Neural cell (in vitro differentiated cells): ENCODE data around the gene RNF32.

ENCODE experiments used
- EP300 ChIP-seq: fragments of 450-650 bp; conservative IDR thresholded peaks from 2 replicates; pipeline ENCODE4 v1.6.1; 2014; ENCODE audit warnings: antibody characterized with exemption, mild to moderate bottlenecking, moderate library complexity; ENCODE audit not compliant: poor library complexity, severe bottlenecking
- EZH2 ChIP-seq: fragments of 200-600, 300-800 bp; shearing (Covaris generic), sonication (generic); IDR thresholded peaks from 2 replicates; pipeline ENCODE4 v1.6.1; 2014; ENCODE audit warnings: antibody characterized with exemption, low read length, borderline replicate concordance, mild to moderate bottlenecking; ENCODE audit not compliant: insufficient read depth, poor library complexity, severe bottlenecking
- POLR2AphosphoS5 ChIP-seq: IDR thresholded peaks from 2 replicates; pipeline ENCODE4 v1.6.1; 2012
- RAD21 ChIP-seq: fragments of 450-650 bp; conservative IDR thresholded peaks from 2 replicates; pipeline ENCODE4 v1.6.1; 2014; ENCODE audit warnings: antibody characterized with exemption, mild to moderate bottlenecking, moderate library complexity
- SMC3 ChIP-seq: fragments of 450-650 bp; conservative IDR thresholded peaks from 2 replicates; pipeline ENCODE4 v1.6.1; 2014; ENCODE audit warnings: antibody characterized with exemption, mild to moderate bottlenecking, moderate library complexity; ENCODE audit not compliant: poor library complexity
- TAF1 ChIP-seq: IDR thresholded peaks from 2 replicates; pipeline ENCODE4 v1.6.1; 2012; ENCODE audit warnings: low read depth
- TF ChIP-seq, protein P1 (sequence below): fragments of 450-650 bp; IDR thresholded peaks from 2 replicates; pipeline ENCODE4 v1.5.1; 2014; ENCODE audit warnings: antibody characterized with exemption, mild to moderate bottlenecking, moderate library complexity; ENCODE audit not compliant: poor library complexity, severe bottlenecking
- TF ChIP-seq, protein P2 (sequence below): IDR thresholded peaks from 2 replicates; pipeline ENCODE4 v1.6.1; 2012; ENCODE audit warnings: borderline replicate concordance

DNA sequence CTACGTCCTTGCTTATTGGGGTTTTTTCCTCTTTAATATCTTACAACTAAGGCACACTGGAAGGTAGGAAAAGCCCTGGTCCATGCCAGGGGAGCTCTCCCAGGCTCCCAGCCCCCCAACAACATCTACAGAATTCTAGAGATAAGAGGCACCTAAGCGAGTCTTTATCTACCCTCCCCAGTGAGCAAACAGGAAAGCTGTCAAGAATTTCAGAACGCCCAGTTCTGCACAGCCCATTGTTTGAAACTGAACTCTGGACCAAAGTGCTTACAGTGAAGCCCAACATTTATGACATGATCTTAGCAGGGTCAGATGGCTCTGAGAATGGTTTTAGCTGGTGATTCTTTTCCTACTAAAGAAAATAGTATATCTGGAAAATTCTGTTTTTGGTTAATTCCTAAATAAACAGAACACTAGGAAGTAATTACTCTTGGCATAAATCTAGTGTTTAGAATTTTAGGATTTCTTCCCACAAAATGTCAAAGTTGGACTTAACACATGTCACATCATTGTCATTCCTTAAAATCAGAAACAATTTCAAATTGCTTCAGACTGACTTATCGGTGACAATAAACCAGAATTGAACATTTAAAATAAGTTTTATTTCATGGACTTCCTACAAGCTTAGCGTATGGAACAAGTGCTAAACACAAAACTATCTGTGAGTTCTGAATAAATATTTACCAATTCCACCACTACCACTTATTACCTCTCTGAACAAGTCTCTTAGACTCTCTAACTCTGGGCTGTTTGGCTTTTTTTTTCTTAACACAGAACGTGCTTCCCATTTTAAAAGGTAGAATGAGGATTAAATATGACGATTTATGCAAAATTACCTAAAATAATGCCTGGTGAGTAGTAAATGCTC is 31.3 kb upstream of the RNF32 start:
- TF ChIP-seq, protein P1, sequence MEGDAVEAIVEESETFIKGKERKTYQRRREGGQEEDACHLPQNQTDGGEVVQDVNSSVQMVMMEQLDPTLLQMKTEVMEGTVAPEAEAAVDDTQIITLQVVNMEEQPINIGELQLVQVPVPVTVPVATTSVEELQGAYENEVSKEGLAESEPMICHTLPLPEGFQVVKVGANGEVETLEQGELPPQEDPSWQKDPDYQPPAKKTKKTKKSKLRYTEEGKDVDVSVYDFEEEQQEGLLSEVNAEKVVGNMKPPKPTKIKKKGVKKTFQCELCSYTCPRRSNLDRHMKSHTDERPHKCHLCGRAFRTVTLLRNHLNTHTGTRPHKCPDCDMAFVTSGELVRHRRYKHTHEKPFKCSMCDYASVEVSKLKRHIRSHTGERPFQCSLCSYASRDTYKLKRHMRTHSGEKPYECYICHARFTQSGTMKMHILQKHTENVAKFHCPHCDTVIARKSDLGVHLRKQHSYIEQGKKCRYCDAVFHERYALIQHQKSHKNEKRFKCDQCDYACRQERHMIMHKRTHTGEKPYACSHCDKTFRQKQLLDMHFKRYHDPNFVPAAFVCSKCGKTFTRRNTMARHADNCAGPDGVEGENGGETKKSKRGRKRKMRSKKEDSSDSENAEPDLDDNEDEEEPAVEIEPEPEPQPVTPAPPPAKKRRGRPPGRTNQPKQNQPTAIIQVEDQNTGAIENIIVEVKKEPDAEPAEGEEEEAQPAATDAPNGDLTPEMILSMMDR: no peak
- TF ChIP-seq POLR2AphosphoS5 (no peak), EP300 (no peak), SMC3 (no peak), RAD21 (no peak), EZH2 (no peak), TAF1 (no peak)
- TF ChIP-seq, protein P2, sequence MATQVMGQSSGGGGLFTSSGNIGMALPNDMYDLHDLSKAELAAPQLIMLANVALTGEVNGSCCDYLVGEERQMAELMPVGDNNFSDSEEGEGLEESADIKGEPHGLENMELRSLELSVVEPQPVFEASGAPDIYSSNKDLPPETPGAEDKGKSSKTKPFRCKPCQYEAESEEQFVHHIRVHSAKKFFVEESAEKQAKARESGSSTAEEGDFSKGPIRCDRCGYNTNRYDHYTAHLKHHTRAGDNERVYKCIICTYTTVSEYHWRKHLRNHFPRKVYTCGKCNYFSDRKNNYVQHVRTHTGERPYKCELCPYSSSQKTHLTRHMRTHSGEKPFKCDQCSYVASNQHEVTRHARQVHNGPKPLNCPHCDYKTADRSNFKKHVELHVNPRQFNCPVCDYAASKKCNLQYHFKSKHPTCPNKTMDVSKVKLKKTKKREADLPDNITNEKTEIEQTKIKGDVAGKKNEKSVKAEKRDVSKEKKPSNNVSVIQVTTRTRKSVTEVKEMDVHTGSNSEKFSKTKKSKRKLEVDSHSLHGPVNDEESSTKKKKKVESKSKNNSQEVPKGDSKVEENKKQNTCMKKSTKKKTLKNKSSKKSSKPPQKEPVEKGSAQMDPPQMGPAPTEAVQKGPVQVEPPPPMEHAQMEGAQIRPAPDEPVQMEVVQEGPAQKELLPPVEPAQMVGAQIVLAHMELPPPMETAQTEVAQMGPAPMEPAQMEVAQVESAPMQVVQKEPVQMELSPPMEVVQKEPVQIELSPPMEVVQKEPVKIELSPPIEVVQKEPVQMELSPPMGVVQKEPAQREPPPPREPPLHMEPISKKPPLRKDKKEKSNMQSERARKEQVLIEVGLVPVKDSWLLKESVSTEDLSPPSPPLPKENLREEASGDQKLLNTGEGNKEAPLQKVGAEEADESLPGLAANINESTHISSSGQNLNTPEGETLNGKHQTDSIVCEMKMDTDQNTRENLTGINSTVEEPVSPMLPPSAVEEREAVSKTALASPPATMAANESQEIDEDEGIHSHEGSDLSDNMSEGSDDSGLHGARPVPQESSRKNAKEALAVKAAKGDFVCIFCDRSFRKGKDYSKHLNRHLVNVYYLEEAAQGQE: no peak
